ENCODE results near the gene MBTD1.

DNA sequence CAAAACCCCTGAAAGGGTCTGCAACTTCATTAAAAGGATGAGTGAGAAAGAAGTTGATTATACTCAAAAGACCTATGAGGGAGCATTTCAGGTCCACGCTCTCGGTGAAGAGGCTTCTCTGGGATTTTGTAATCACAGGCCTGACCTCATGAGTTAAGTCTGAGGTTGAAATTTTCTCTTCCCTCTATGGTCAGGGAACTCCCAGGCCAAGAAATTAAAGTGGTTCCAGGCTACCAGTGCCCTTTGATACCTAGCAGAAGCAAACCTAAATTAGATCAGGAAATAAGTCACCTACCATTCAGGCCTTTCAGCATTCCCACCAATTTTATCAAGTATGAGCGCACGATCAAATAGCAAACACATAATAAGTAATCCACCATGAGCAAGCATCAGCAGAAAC lies 27.9 kb downstream of the MBTD1 start:
- TF ChIP-seq CTCF (IDR thresholded peaks at IDR 0.05) (no peak), POLR2A (IDR thresholded peaks at IDR 0.05) (no peak)

Measured in heart left ventricle (tissue), 13 donors.